ENCODE data around the gene IFT20. TPM values are rescaled to one million over a fixed set of nuclear protein-coding genes. Genes with fewer than 3 reads are reported as not detected.

Gene IFT20
- total and polyA plus RNA-seq, 2 donors from 2014 or later, result 37.5 to 52.6 TPM

- TF ChIP-seq CTCF (IDR thresholded peaks at IDR 0.05; ENCODE audit: borderline replicate concordance, extremely low read depth, insufficient read depth), result no peak
- Histone ChIP-seq H3K4me1 (ENCODE audit: control insufficient read depth in 2 of 3, insufficient read depth in 2 of 3, low read depth in 1 of 3, low read length in 3 of 3) (peaks cover 6 to 19% (median 13%) of the 10 kb centered on the region in 3 donors), H3K9ac (ENCODE audit: low read length in 3 of 3) (no peak overlapping the region), H3K27me3 (ENCODE audit: control insufficient read depth, insufficient read depth, low read length) (no peaks in the 10 kb centered on the region), H3K4me3 (ENCODE audit: low read length in 3 of 3) (no peak overlapping the region), H3K36me3 (ENCODE audit: control insufficient read depth in 2 of 3, insufficient read depth in 3 of 3, low read length in 3 of 3) (peaks cover 3 to 22% (median 14%) of the 10 kb centered on the region in 3 donors), H3K27ac (ENCODE audit: low read depth in 2 of 2, low read length in 2 of 2) (no peak overlapping the region), H3K9me3 (ENCODE audit: control insufficient read depth in 2 of 3, insufficient read depth in 1 of 3, low read length in 3 of 3) (no peaks in the 10 kb centered on the region)
- FAIRE-seq (no peak), DNase-seq (peak in 1 of 5 donors; percentile 40)
- intact Hi-C loops (cut with DNase I), result no loop called here
These were observed 2.1 kb downstream of the IFT20 start for GRCh38 chr17:28333083-28333746.

- Histone ChIP-seq H3K9me3 (ENCODE audit: control insufficient read depth in 2 of 3, insufficient read depth in 1 of 3, low read length in 3 of 3) (no peaks in the 10 kb centered on the region), H3K4me3 (ENCODE audit: low read length in 3 of 3) (no peak overlapping the region), H3K9ac (ENCODE audit: low read length in 3 of 3) (no peak overlapping the region), H3K27ac (ENCODE audit: low read depth in 2 of 2, low read length in 2 of 2) (no peak overlapping the region), H3K36me3 (ENCODE audit: control insufficient read depth in 2 of 3, insufficient read depth in 3 of 3, low read length in 3 of 3) (peaks cover 11 to 30% (median 14%) of the 10 kb centered on the region in 3 donors), H3K27me3 (ENCODE audit: control insufficient read depth, insufficient read depth, low read length) (no peaks in the 10 kb centered on the region), H3K4me1 (ENCODE audit: control insufficient read depth in 2 of 3, insufficient read depth in 2 of 3, low read depth in 1 of 3, low read length in 3 of 3) (peaks cover 6 to 19% (median 12%) of the 10 kb centered on the region in 3 donors)
- no peak for TF ChIP-seq CTCF (IDR thresholded peaks at IDR 0.05; ENCODE audit: borderline replicate concordance, extremely low read depth, insufficient read depth)
- intact Hi-C loops (cut with DNase I), result no loop called here
- peak in 1 of 5 donors; percentile 25 for DNase-seq
- no peak for FAIRE-seq
These were observed 3.3 kb downstream of the IFT20 start for GRCh38 chr17:28331891-28332420.

GRCh38 chr17:28330671-28331070 is 4.6 kb downstream of the IFT20 start:
- DNase-seq (peak in 1 of 5 donors; percentile 26), FAIRE-seq (no peak)
- Histone ChIP-seq H3K36me3 (ENCODE audit: control insufficient read depth in 2 of 3, insufficient read depth in 3 of 3, low read length in 3 of 3) (peaks cover 11 to 34% (median 14%) of the 10 kb centered on the region in 3 donors), H3K9me3 (ENCODE audit: control insufficient read depth in 2 of 3, insufficient read depth in 1 of 3, low read length in 3 of 3) (no peaks in the 10 kb centered on the region), H3K4me1 (ENCODE audit: control insufficient read depth in 2 of 3, insufficient read depth in 2 of 3, low read depth in 1 of 3, low read length in 3 of 3) (peaks cover 6 to 12% (median 7%) of the 10 kb centered on the region in 3 donors), H3K27ac (ENCODE audit: low read depth in 2 of 2, low read length in 2 of 2) (no peak overlapping the region), H3K4me3 (ENCODE audit: low read length in 3 of 3) (no peak overlapping the region), H3K27me3 (ENCODE audit: control insufficient read depth, insufficient read depth, low read length) (no peaks in the 10 kb centered on the region), H3K9ac (ENCODE audit: low read length in 3 of 3) (no peak overlapping the region)
- intact Hi-C loops (cut with DNase I), result no loop called here
- no peak for TF ChIP-seq CTCF (IDR thresholded peaks at IDR 0.05; ENCODE audit: borderline replicate concordance, extremely low read depth, insufficient read depth)

All from kidney (tissue), 14 donors.